GM21447 (cell line): ENCODE measurements around the gene RASD2.

ENCODE experiments used
- ATAC-seq: cut with Tn5 transposase; IDR thresholded peaks from one replicate; pipeline ENCODE4 v1.9.1; 2021; ENCODE audit not compliant: unreplicated experiment

The RASD2 gene

DNA sequence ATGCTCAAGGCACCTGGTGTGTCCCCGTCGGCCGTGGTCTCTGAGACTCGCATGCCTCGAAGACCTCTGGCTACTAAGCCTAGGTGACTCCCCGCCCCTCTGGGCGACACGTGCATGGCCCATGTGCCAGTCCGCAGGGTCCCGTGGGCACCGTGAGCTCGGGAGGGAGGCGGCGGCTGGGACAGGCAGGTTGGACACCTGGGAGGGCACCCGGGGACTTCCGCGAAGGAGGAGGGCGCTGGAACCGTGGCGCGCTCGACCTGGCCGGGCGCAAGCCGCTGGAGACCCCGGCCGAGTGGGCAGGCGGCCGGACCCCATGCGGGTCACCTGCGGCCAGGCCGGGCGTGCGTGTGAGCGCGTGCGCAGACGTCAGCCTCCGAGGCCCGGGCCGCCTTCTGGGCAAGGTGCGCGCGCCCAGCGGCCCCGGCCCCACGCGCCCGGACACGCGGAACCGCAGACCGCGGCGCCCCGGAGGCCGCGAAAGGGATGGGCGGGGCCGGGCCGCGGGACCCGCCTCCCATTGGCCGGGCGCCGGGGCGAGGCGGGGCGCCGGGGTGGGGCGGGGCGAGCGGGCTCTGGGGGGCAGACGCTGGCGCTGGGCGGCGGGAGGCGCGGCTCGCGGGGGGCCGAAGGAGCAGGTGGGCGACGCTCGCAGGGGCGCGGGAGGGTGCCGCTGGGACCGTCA is 579 bp upstream of the RASD2 start:
- ATAC-seq: no peak

DNA sequence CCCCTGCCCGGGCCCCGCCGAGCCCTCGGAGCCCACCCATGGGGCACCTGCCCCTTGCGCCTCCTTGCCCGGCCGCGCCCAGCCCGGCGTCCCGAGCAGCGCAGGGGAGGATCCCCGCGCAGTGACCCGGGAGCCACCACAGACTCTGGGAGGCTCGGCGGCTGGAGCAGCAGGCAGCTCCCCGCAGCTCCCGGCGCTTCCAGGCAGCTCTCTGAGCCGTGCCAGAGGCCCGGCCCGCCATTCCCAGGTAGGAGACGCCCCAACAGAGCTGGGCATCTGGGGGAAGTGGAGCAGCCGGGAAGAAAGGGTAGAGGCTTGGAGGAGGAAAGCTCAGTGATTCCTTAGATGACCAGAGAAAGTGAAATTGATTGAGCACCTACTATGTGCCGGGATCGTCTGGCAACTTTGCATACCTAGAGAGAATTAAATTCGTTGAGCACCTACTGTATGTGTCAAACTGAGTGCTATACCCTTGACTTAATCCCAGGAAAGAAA is 670 bp downstream of the RASD2 start:
- ATAC-seq: no peak

DNA sequence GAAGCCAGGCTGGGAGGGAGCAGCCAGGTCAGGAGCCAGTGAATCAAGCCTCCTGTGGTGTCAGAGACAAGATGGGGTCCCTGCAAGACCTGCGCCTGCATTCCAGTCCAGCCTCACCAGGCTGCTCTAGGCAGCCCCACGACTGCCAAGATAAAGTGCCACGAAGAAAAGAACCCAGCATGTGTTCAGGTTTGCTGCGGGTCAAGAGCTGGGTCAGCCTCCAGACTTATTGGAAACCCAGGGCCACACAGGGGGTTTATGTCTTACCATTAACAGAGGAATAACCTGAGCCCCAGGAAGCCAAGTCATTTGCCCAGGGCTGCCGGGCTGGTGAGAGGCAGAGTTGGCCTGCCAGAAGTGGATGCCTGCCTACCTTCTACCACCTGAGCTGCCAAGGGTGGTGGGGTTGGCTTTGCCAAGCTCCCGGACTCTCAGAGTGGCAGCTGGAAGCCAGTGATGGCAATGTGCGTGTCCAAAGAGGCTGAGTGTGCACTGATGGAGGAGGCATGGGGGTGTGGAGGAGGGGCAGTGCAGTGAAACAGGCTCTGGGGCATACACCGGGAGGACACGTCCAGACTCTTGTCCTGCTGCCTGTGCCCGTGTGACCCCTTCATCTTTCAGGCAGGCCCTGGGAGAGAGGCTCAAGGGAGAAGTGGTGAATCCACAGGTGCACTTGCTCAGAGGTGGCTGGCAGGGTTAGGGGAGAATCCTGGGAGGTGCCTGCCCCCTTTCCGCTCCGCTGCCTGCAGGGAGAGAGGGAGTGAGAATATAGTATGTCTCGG is 1.7 kb downstream of the RASD2 start:
- no peak for ATAC-seq

DNA sequence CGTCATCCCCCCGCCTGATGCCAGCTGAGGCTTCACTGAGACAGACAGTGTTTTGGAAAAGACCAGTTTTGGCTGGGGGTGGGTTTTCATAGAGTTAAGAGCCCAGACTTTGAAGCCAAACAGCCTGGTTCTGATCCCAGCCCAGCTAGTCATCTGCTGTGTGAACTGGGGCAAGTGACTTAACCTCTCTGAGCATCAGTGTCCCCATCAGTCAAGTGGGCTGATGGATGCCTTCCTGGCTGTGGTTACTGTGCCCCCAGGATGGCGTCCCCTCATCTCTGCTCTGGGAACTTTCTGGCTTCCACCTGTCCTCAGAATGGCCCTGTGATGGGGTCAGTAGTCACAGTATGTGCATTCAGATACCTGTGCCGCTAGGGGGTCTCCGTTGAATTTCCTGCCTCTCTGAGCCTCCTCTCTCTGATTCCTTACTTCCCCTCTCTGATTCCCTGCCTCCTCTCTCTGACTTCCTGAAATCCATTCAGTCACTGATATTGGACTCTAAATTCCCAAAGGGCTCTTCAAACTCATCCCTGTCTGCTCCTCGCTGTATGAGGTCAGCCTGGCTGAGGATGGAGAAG is 2.4 kb downstream of the RASD2 start:
- no peak for ATAC-seq

DNA sequence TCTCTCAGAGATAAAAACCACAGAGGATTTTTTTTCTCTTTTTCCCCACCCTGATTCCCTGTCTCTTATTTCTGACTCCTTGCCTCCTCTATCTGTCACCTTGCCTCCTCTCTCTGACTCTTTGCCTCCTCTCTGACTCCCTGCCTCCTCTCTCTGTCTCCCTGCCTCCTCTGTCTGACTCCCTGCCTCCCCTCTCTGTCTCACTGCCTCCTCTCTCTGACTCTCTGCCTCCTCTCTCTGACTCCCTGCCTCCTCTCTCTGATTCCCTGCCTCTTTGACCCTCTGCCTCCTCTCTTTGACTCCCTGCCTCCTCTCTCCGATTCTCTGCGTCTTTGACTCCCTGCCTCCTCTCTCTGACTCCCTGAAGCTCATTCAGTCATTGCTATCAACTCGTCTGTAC is 3.1 kb downstream of the RASD2 start:
- ATAC-seq: no peak

DNA sequence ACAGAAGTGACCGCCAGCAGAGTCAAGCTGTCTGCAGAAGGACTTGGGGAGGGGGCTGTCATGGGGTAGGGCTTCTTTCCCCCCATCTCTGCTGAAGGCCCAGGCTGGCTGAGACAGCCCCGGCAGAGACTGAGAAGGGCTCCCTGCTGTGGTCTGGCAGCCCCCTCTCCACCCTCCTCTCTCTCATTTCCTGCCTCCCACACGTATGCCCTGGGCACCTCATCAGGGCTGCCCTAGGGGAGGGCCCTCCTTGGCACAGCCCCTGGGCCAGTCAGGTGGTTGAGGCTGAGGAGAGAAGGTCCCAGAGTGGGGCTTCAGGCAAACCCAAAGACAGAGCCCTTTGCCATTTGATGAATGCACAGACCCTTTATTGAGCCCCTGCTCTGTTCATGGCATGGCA is 3.6 kb downstream of the RASD2 start:
- ATAC-seq: no peak

DNA sequence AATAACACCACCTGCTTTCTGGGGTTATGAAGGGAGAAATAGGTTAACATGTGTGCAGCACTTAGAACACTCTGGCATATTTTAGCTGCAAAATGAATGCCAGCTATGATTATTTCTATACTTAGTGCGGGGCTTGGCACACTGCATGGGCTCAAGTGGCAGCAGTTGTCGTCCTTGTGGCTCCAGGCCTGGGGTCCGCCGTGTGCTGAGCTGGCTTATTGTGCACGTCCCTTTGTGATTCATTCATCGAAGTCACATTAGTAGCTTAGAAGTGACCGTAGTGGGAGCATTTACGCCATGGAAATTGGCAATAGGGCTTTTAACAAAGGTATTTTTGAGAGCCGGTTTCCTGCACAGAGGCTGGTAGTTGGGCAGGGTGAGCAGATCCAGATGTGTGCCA is 4.2 kb downstream of the RASD2 start:
- no peak for ATAC-seq

DNA sequence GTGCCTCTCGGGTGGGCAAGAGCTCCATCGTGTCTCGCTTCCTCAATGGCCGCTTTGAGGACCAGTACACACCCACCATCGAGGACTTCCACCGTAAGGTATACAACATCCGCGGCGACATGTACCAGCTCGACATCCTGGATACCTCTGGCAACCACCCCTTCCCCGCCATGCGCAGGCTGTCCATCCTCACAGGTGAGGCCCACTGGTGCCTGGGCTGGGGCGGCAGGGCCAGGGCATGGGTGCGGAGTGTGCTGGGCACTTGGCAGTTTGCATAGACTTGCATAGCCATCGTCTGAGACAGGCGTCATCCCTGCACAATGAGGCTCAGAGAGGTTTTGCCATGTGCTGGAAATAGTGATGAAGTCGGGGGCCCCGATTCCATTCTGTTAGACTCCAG is 6.3 kb downstream of the RASD2 start:
- ATAC-seq: no peak

DNA sequence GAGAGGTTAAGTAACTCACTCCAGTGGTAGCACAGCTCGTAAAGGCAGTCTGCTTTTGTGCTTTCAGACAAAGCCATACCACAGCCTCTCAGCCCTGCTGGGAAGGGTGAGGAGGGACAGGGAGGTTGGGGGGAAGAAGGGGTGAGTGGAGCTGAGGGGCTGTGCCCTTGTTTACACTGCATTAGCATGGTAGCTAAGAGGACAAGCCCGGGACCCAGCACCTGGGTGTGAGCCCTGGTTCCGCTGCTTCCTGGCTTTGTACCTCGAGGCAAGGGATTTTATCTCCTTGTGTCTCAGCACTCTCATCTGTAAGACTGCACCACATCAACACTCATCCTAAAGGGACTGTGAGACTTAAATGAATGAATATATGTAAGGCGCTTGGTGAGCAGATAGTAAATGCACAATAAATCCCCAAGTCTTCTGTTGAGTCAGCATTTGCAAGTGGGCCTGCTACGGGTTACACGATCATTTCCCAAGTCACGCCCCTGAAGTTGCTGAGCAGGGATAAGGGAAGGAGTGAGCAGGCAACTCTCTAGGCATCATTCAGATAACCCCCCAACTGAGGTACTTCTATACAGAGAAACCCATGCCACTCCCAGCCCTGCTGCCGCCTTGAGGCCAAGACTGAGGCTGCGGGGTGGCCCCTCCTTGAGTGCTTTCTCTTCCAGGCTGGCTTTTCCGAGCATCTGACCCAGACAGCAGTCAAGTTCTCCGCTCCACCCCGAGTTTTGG is 7.5 kb downstream of the RASD2 start:
- ATAC-seq: no peak

DNA sequence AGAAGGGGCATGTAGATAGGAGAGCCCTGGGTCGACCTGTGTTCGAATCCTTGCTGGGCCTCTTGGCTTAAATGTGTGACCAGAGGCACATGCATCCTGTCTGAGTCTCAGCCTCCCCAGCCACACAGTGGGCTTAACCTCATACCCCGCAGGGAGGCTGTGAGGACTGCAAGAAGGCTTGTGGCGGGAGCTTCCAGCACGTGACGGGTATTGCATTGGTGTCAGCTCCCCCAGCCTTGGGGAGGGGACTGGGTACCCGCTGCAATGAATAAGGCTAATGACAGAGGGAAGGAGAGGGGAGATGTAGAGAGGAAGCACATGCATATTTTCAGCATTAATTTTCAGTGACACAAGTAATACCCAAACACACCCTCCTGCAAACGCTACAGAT is 8.1 kb downstream of the RASD2 start:
- no peak for ATAC-seq

DNA sequence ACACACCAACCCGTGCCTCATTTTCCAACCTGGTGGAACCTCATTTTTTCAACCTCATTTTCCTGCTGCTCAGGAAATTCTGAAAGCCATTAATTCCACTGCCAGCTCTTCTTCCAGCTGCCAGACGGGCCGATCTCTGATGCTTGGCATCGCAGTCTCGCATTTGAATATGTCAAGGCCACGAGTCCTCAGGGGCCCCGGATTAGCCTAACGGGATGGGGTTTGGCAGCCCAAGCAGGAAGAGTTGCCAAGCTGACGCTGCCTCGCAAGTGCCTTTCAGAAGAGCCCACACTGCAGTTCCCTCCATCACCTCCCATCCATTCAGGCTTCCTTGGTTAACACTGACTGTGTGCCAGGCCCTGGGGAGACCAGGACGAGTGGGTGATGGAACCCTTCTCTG is 8.7 kb downstream of the RASD2 start:
- no peak for ATAC-seq

DNA sequence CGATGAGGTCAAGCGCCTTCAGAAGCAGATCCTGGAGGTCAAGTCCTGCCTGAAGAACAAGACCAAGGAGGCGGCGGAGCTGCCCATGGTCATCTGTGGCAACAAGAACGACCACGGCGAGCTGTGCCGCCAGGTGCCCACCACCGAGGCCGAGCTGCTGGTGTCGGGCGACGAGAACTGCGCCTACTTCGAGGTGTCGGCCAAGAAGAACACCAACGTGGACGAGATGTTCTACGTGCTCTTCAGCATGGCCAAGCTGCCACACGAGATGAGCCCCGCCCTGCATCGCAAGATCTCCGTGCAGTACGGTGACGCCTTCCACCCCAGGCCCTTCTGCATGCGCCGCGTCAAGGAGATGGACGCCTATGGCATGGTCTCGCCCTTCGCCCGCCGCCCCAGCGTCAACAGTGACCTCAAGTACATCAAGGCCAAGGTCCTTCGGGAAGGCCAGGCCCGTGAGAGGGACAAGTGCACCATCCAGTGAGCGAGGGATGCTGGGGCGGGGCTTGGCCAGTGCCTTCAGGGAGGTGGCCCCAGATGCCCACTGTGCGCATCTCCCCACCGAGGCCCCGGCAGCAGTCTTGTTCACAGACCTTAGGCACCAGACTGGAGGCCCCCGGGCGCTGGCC is 11.0 kb downstream of the RASD2 start:
- no peak for ATAC-seq

DNA sequence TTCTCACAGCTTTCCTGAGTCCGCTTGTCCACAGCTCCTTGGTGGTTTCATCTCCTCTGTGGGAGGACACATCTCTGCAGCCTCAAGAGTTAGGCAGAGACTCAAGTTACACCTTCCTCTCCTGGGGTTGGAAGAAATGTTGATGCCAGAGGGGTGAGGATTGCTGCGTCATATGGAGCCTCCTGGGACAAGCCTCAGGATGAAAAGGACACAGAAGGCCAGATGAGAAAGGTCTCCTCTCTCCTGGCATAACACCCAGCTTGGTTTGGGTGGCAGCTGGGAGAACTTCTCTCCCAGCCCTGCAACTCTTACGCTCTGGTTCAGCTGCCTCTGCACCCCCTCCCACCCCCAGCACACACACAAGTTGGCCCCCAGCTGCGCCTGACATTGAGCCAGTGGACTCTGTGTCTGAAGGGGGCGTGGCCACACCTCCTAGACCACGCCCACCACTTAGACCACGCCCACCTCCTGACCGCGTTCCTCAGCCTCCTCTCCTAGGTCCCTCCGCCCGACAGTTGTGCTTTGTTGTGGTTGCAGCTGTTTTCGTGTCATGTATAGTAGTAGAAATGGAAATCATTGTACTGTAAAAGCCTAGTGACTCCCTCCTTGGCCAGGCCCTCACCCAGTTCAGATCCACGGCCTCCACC is 11.7 kb downstream of the RASD2 start:
- no peak for ATAC-seq

DNA sequence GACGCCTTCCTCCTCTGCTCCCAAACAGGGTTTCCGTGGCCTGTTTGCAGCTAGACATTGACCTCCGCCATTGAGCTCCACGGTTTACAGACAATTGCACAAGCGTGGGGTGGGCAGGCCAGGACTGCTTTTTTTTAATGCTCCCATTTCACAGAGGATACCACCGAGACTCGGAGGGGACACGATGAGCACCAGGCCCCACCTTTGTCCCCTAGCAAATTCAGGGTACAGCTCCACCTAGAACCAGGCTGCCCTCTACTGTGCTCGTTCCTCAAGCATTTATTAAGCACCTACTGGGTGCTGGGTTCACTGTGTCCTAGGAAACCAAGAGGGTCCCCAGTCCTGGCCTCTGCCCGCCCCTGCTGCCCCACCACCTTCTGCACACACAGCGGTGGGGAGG is 12.2 kb downstream of the RASD2 start:
- no peak for ATAC-seq

DNA sequence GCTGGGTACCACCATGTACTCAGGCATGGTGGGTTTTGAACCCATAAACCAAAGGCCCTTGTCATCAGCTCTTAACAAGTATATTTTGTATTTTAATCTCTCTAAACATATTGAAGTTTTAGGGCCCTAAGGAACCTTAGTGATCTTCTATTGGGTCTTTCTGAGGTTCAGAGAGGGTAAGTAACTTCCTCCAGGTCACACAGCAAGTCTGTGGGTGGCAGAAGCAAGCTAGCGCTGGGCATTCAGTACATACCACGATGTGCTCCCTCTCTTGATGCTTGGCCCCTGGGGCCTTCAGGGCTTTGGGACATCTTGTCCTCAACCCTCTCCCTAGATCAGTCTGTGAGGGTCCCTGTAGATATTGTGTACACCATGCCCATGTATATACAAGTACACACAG is 12.7 kb downstream of the RASD2 start:
- no peak for ATAC-seq

DNA sequence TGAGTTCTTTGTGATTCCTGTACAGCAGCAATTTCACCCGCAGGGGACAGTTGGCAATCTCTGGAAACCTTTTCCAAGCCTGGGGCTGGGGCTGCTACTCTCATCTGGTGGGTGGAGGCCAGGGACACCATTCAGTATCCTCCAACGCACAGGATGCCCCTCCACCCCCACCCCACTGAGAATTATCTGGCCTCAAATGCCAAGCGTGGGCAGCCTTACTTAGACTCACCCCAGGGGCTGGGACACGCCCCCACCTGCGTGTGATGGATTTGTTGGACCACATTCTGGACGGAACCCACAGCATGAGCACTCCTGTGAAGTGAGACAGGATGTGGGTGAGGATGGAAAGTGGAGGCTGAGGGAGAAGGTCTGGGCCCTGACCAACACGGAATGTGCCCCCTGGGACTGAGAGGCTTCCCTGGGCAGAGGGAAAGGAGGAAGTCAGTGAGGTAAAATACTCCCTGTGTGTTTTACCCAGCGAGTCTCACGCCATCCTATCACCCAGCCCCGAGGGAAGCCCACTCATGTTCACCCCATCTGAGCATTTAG is 13.7 kb downstream of the RASD2 start:
- no peak for ATAC-seq

DNA sequence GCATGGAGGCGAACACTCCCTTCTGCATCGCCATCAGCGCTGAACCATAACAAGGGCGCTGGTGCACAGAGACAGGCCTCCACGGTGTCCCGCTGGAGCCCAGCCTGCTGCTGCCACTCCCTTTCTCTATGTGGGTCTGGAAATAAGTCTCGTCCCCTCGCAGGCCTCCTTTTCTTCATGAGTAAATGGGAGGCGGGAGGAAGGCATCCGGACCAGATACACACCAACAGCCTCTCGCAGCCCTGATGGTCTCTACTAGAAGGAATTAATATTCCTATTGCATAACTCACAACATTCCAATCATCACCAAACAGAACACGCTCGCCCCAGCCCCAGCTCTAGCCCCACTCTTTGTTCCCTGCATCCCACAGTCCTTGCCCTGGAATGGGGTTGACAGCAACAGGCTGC is 14.9 kb downstream of the RASD2 start:
- ATAC-seq: no peak

DNA sequence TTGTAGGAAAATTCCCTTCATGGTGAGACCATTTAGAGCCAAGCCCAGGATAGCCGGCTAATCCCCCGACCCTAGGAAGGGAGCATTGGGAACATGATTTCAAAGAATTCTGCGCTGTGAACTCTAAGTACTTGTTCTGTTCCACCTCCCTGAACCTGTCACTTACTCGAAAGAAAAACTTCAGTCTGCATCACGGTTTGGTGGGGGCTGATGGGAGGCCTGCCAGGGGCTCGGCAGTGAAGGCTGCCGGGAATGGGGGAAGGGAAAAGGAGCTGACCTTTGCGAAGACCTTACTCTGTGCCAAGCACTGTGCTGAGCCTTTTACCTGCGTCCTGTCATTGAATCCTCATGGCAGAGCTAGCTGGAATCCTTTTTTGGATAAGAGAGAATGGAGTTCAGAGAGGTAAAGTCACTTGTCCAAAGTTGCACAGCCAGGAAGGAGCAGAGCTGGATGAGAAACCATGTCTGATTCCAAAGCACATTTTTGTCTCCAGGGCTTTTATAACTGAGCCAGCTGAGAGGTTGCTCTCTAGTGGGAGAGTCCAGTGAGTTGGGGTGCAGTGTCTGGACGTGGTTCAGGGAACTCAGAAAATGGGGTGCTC is 15.4 kb downstream of the RASD2 start:
- ATAC-seq: no peak

DNA sequence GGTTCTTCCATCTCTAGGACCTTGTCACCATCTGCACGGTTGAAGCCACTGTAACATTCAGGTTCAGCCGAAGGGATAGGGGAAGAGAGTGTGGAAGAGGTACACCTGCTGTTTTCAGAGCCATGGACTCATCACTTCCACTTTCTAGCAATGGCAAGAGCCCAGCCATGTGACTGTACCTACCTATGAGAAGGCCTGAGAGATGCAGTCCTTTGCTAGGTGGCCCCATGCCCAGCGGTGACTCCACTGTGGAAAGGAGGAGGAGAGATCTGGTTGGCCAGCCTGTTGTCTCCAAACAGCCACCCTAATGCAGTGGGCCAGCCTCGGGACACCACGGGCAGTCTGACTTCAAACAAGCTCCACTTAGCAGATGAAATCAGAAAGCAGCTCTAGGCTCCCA is 16.0 kb downstream of the RASD2 start:
- no peak for ATAC-seq

DNA sequence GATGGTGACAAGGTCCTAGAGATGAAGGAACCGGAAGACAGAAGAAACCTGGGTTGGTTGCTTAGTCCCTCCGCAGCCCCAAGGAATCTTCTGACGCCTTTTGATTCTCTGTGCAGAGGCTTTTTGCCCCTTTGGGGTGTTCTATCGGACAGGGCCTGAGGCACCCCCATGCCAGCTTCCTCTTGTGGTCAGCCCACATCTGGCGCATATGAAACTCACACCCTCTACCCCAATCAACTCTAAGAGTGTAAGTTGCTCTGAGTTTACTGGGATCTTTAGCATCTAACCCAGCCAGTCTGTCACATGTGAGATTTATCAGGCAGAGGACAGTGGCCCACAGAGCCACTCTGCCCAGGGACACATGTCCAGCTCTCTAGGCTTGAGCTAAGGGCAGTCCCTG is 17.4 kb downstream of the RASD2 start:
- ATAC-seq: no peak
